Lung (tissue), 12 donors: ENCODE data around the gene NLRP6. TPM values are rescaled to one million over a fixed set of nuclear protein-coding genes. Genes with fewer than 3 reads are reported as not detected.
"Not testable (repeated sequence)": the region's sequence is repeated elsewhere in the genome, so short reads cannot be mapped to it uniquely, and the experiment has no call there.

ENCODE experiments used
- ATAC-seq: fragments of 200-7000 bp; cut with Tn5 transposase; one replicate; pipeline ENCODE4 v1.9.1; 2020; ENCODE audit warnings: moderate number of reproducible peaks; ENCODE audit not compliant: insufficient read depth, low FRiP score
- DNase-seq, 3 donors: peaks; one replicate each; pipeline ENCODE4 v3.0.0-alpha.2; 2013 to 2017
- H3K27ac ChIP-seq, 2 donors: one replicate each; pipeline ENCODE4 v1.5.1; 2013; ENCODE audit warnings: mild to moderate bottlenecking in 2 of 2, moderate library complexity in 2 of 2, control low read depth in 1 of 2, inconsistent platforms in 1 of 2, low read depth in 1 of 2, low read length in 1 of 2
- H3K27me3 ChIP-seq, 3 donors: one replicate each; pipeline ENCODE4 v1.5.1; 2013; ENCODE audit warnings: low read length in 2 of 3; ENCODE audit not compliant: control insufficient read depth in 3 of 3, insufficient read depth in 3 of 3
- H3K36me3 ChIP-seq, 4 donors: one replicate each; pipeline ENCODE4 v1.5.1; 2013; ENCODE audit warnings: low read length in 4 of 4, mild to moderate bottlenecking in 1 of 4, moderate library complexity in 1 of 4; ENCODE audit not compliant: control insufficient read depth in 4 of 4, insufficient read depth in 4 of 4
- H3K4me1 ChIP-seq, 5 donors: one replicate each; pipeline ENCODE4 v1.5.1; 2013; ENCODE audit warnings: low read length in 5 of 5, mild to moderate bottlenecking in 2 of 5, moderate library complexity in 1 of 5; ENCODE audit not compliant: control insufficient read depth in 5 of 5, insufficient read depth in 5 of 5
- H3K4me3 ChIP-seq: one replicate; pipeline ENCODE4 v1.5.1; 2013; ENCODE audit warnings: mild to moderate bottlenecking, control low read depth, moderate library complexity
- H3K9ac ChIP-seq, 2 donors: one replicate each; pipeline ENCODE4 v1.5.1; 2013; ENCODE audit warnings: low read length in 2 of 2, control low read depth in 1 of 2; ENCODE audit not compliant: insufficient read depth in 1 of 2
- H3K9me3 ChIP-seq, 4 donors: one replicate each; pipeline ENCODE4 v1.5.1; 2013; ENCODE audit warnings: low read length in 3 of 4, mild to moderate bottlenecking in 1 of 4, moderate library complexity in 1 of 4; ENCODE audit not compliant: control insufficient read depth in 4 of 4, insufficient read depth in 3 of 4
- WGBS, 2 donors: extraction: QIAGEN DNeasy Blood & Tissue Kit; methylation state at CpG; one replicate each; pipeline ENCODE4 v1.1.7; 2013; 5-methylcytosine and 5-hydroxymethylcytosine counted together
- polyA plus RNA-seq, 2 donors: library from polyadenylated mRNA; stranded (reverse); fragments of 200-250 nt; gene quantifications; one replicate each; pipeline ENCODE4 v1.2.1, GENCODE V29; 2013
- total RNA-seq, 2 donors: library from RNA; depleted of rRNA in 1 of 2; stranded (reverse); fragments of >200 nt in 1 of 2; gene quantifications; one replicate each; pipeline ENCODE4 v1.2.1, GENCODE V29; 2014 to 2021
- TF ChIP-seq, protein P1 (sequence below): IDR thresholded peaks from 2 replicates; pipeline ENCODE4 v1.5.1; 2012; ENCODE audit warnings: mild to moderate bottlenecking; ENCODE audit errors: control extremely low read depth, extremely low read depth
- donor health status: control.
- donor health status: control.
- donor health status: Bipolar disorder and iron deficiency.
- donor health status: healthy.
- donor health status: DM: yes; HTN: yes; CAD: no.

The NLRP6 gene
- total and polyA plus RNA-seq, 4 donors, result 0.08 to 9.6 (median 2.4) TPM

DNA sequence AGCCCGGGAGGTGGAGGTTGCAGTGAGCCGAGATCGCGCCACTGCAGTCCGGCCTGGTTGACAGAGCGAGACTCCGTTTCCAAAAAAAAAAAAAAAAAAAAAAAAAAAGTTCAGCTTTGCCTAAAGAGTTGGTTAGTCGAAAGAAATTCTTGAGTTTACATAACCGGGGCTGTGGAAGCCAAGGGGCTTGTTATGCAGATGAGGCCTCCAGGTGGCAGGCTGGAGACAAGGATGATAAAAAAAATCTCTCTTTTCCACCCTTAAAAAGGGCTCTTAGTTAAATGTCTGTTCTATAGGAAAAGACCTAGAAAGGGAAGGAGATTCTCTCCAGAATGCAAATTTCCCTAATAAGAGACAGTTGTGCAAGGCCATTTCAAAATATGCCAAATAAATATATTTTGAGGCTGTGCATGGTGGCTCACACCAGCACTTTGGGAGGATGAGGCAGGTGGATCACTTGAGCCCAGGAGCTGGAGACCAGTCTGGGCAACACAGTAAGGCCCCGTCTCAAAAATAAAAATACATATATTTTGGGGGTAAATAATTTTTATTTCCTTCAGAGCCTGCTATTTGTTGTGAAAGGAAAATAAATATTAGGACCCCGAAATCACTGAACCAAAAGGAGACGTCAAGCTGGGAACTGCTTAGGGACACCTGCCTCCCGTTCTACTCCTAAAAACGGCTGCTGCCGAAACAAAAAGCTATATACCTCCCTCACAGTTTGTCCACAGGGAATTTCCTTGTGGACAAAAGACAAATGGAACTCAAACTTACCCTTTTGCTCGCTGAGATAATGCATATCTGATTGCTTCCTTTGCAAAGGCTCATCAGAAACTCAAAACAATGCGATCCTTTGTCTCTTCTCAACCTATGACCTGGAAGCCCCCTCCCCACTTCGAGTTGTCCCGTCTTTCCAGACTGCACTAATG lies 27.0 kb downstream of the NLRP6 start:
- H3K27ac ChIP-seq, result peak overlapping the region in 1 of 2 donors; percentile 21
- H3K36me3 ChIP-seq, result no peaks in the 10 kb centered on the region
- H3K27me3 ChIP-seq, result peaks cover 0 to 6% (median 6%) of the 10 kb centered on the region in 3 donors
- no peak overlapping the region for H3K9ac ChIP-seq
- peaks cover 0 to 24% (median 4%) of the 10 kb centered on the region in 5 donors for H3K4me1 ChIP-seq
- DNase-seq (peak; percentile 85 to 95 (median 90)), ATAC-seq (no peak)
- no peak overlapping the region for H3K4me3 ChIP-seq
- WGBS, 2 donors, result 35 to 43% methylated on average over 19 of the region's 19 CpGs
- no peaks in the 10 kb centered on the region for H3K9me3 ChIP-seq
- TF ChIP-seq, protein P1, sequence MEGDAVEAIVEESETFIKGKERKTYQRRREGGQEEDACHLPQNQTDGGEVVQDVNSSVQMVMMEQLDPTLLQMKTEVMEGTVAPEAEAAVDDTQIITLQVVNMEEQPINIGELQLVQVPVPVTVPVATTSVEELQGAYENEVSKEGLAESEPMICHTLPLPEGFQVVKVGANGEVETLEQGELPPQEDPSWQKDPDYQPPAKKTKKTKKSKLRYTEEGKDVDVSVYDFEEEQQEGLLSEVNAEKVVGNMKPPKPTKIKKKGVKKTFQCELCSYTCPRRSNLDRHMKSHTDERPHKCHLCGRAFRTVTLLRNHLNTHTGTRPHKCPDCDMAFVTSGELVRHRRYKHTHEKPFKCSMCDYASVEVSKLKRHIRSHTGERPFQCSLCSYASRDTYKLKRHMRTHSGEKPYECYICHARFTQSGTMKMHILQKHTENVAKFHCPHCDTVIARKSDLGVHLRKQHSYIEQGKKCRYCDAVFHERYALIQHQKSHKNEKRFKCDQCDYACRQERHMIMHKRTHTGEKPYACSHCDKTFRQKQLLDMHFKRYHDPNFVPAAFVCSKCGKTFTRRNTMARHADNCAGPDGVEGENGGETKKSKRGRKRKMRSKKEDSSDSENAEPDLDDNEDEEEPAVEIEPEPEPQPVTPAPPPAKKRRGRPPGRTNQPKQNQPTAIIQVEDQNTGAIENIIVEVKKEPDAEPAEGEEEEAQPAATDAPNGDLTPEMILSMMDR, result peak; percentile 64

DNA sequence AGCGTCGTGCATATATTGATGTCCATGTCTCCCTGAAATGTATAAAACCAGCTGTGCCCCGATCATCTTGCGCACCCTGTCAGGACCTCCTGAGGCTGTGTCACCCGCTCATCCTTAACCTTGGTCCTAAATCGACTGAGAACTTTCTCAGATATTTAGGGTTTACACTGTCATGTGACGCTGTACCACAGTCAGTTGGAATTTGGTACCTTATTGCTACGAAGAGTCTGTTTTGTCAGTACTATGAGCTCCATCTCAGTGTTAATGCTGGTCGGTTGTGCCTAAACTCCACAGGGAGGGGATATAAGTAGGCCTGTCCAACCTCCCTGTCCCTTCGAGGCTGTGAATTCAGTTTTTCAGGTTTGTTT lies 27.6 kb downstream of the NLRP6 start:
- DNase-seq (no peak), ATAC-seq (no peak)
- 94 to 95% methylated on average over 10 of the region's 10 CpGs for WGBS, 2 donors
- Histone ChIP-seq H3K4me1 (peaks cover 0 to 22% (median 4%) of the 10 kb centered on the region in 5 donors), H3K9ac (no peak overlapping the region), H3K4me3 (no peak overlapping the region), H3K27ac (peak overlapping the region in 1 of 2 donors; percentile 21), H3K9me3 (no peaks in the 10 kb centered on the region), H3K27me3 (no peaks in the 10 kb centered on the region), H3K36me3 (no peaks in the 10 kb centered on the region)
- TF ChIP-seq, protein P1, result no peak

DNA sequence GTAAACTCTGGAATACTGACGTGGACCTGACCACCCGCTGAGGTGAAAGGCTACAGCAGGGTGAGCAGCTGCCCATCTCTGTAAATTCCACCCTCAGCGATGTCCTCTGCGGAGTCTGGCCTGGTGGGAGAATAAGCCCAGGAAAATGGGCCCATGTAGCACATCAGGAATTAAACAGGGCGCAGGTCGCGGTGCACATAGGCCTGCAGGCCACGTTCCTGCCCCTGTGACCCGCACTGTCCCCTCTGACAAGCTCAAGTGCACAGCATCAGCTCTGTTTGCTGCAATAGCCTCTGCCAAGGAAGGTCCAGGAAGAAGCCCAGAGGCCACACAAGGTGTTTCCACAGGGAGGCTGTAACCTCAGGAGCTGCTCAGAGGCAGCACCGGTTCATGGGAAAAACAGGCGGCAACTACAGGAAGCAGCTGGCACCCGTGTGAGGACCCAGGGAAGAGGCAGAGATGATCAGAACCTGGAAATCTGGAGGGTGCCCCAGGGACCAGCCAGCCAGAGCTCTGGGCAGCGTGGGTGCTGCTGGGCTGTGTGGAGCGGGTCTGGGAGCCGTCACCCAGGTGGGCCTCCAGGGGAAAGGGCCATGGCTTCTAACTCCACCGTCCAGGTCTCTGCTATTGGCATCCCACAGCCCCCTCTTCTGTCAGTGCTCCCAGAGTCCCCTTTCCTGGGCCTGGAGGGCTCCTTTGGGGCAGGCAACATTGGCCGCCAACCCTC lies 28.6 kb downstream of the NLRP6 start:
- H3K27me3 ChIP-seq, result no peaks in the 10 kb centered on the region
- H3K9me3 ChIP-seq, result no peaks in the 10 kb centered on the region
- H3K4me3 ChIP-seq, result no peak overlapping the region
- H3K36me3 ChIP-seq, result no peaks in the 10 kb centered on the region
- peak overlapping the region; percentile 79 to 96 for H3K27ac ChIP-seq
- TF ChIP-seq, protein P1, result no peak
- peaks cover 0 to 24% (median 4%) of the 10 kb centered on the region in 5 donors for H3K4me1 ChIP-seq
- ATAC-seq (no peak), DNase-seq (no peak)
- H3K9ac ChIP-seq, result no peak overlapping the region
- 85 to 88% methylated on average over 16 to 17 of the region's 17 CpGs for WGBS, 2 donors

DNA sequence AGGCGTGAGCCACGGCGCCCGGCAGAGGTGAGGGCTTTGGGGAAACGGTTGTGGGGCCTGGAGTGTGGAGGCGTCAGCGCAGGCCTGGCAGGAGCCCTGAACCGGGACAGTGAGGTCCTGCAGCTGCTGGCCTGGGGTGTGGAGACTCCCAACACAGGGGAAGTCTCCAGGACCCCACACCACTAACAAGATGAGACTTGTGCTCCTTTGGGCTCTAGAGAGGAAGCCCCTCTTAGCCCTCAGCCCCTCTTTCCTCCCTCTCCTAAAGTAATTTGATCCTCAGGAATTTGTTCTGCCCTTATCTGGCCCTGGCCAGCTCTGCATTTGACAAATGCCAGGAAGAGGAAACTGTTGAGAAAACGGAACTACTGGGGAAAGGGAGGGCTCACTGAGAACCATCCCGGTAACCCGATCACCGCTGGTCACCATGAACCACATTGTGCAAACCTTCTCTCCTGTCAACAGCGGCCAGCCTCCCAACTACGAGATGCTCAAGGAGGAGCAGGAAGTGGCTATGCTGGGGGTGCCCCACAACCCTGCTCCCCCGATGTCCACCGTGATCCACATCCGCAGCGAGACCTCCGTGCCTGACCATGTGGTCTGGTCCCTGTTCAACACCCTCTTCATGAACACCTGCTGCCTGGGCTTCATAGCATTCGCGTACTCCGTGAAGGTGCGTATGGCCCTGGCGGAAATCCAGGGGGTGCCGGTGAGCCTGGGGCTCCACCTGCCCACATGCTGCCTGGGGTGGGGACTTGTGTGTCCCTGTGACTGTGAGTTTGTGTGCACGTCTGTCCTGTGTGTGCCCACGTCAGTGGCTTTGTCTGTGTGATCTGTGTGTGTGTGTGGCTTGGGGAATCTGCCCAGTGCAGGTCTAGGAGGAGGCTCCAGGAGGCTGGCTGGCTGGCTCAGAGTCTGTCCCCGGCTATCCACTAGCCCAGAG lies 29.8 kb downstream of the NLRP6 start, which contains the start of gene IFITM2:
Gene IFITM2 (plus strand): TSS at position 51 of the 943 bp plus-strand sequence. CDS start 377 bp downstream, at position 428.
- WGBS, 2 donors, result 6% methylated on average over 25 to 28 of the region's 28 CpGs
- H3K4me1 ChIP-seq, result peaks cover 0 to 35% (median 7%) of the 10 kb centered on the region in 5 donors
- not testable (repeated sequence) for H3K36me3 ChIP-seq, H3K27me3 ChIP-seq, H3K9me3 ChIP-seq
- ATAC-seq (peak; percentile 71), DNase-seq (peak; percentile 85 to 94 (median 92))
- peak within 1 kb of the TSS; percentile 73 for H3K4me3 ChIP-seq
- H3K9ac ChIP-seq, result peak within 1 kb of the TSS in 1 of 2 donors; percentile 85
- peak within 1 kb of the TSS; percentile 79 to 96 for H3K27ac ChIP-seq
